OCI-LY3 (cell line): ENCODE measurements around the gene ENOX2.
"Not testable (repeated sequence)": the region's sequence is repeated elsewhere in the genome, so short reads cannot be mapped to it uniquely, and the experiment has no call there.

Experiments
- H2AFZ ChIP-seq: fragments of 200-600, 300-600 bp; shearing (Covaris generic); 2 replicates; pipeline ENCODE4 v1.6.0; 2014; ENCODE audit warnings: antibody characterized with exemption, low read depth, low read length
- H3K27ac ChIP-seq: fragments of 200-600, 300-600 bp; sonication (generic); 2 replicates; pipeline ENCODE4 v1.5.1; 2014; ENCODE audit warnings: mild to moderate bottlenecking, low read length, moderate library complexity, mixed read lengths
- H3K27me3 ChIP-seq: fragments of 200-600, 300-600 bp; sonication (generic); 2 replicates; pipeline ENCODE4 v1.6.1; 2014; ENCODE audit warnings: low read depth, low read length, mixed read lengths
- H3K36me3 ChIP-seq: fragments of 200-600, 300-600 bp; sonication (generic); replicated peaks from 2 replicates; pipeline ENCODE3; 2014; ENCODE audit warnings: low read depth, low read length, mixed read lengths
- H3K4me1 ChIP-seq: fragments of 300-600, 200-600 bp; sonication (generic); 2 replicates; pipeline ENCODE4 v1.6.1; 2014; ENCODE audit warnings: low read length, mixed read lengths
- H3K4me2 ChIP-seq: fragments of 200-600, 300-600 bp; sonication (generic); 2 replicates; pipeline ENCODE4 v1.6.1; 2014; ENCODE audit warnings: low read length, mixed read lengths
- H3K4me3 ChIP-seq: fragments of 300-600, 200-600 bp; sonication (generic); 2 replicates; pipeline ENCODE4 v1.5.1; 2014; ENCODE audit warnings: antibody characterized with exemption, mild to moderate bottlenecking, low read length, moderate library complexity
- H3K79me2 ChIP-seq: fragments of 300-600, 200-600 bp; shearing (Covaris generic); 2 replicates; pipeline ENCODE4 v1.6.1; 2014; ENCODE audit warnings: mild to moderate bottlenecking, low read length, mixed read lengths
- H3K9ac ChIP-seq: fragments of 300-600, 200-600 bp; shearing (Covaris generic); 2 replicates; pipeline ENCODE4 v1.6.0; 2014; ENCODE audit warnings: mild to moderate bottlenecking, low read length, moderate library complexity
- H3K9me3 ChIP-seq: fragments of 200-600, 300-600 bp; shearing (Covaris generic); 2 replicates; pipeline ENCODE4 v1.6.1; 2014; ENCODE audit warnings: low read length, mixed read lengths; ENCODE audit not compliant: insufficient read depth
- H4K20me1 ChIP-seq: fragments of 200-600, 300-600 bp; sonication (generic); 2 replicates; pipeline ENCODE4 v1.6.1; 2016; ENCODE audit warnings: low read length, mixed read lengths; ENCODE audit not compliant: insufficient read depth
- EZH2phosphoT487 ChIP-seq: fragments of 200-600 bp; shearing (Covaris generic); IDR thresholded peaks from 2 replicates; pipeline ENCODE4 v1.6.1; 2018; ENCODE audit warnings: antibody characterized with exemption, mixed run types, low read depth
- TF ChIP-seq, protein P1 (sequence below): fragments of 200-600, 300-600 bp; sonication (generic); IDR thresholded peaks from 2 replicates; pipeline ENCODE4 v1.5.1; 2014; ENCODE audit warnings: antibody characterized with exemption, low read length, low read depth

Gene ENOX2

DNA sequence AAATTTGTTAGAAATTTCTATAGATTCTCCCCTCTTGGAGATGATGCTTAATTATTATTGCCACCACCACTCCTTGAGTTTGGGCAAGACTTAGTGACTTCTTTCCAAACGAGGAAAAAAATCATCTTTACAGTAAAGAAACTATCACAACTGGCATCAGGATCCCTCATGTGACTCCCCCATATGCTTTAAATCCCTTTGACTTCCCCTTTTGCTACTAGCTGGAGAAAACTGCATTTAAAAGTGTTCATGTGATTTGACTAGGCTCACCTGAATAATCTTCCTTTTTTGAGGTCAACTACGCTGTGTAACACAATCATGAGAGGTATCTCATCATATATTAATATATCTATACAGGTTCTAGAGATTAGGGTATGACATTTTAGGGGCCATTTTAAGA is 30.3 kb upstream of the ENOX2 start:
- TF ChIP-seq, protein P1, sequence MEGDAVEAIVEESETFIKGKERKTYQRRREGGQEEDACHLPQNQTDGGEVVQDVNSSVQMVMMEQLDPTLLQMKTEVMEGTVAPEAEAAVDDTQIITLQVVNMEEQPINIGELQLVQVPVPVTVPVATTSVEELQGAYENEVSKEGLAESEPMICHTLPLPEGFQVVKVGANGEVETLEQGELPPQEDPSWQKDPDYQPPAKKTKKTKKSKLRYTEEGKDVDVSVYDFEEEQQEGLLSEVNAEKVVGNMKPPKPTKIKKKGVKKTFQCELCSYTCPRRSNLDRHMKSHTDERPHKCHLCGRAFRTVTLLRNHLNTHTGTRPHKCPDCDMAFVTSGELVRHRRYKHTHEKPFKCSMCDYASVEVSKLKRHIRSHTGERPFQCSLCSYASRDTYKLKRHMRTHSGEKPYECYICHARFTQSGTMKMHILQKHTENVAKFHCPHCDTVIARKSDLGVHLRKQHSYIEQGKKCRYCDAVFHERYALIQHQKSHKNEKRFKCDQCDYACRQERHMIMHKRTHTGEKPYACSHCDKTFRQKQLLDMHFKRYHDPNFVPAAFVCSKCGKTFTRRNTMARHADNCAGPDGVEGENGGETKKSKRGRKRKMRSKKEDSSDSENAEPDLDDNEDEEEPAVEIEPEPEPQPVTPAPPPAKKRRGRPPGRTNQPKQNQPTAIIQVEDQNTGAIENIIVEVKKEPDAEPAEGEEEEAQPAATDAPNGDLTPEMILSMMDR = no peak
- no peak for TF ChIP-seq EZH2phosphoT487
- H3K4me3 ChIP-seq = no peak overlapping the region

DNA sequence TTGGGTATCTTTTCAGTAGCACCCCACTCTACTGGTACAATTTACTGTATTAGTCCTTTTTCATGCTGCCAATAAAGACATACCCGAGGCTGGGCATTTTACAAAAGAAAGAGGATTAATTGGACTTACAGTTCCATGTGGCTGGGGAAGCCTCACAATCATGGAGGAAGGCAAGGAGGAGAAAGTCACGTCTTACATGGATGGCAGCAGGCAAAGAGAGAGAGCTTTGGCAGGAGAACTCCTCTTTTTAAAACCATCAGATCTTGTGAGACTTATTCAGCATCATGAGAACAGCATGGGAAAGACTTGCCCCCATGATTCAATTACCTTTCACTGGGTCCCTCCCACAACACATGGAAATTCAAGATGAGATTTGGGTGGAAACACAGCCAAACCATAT is 17.4 kb upstream of the ENOX2 start:
- not testable (repeated sequence) for H3K4me2 ChIP-seq, H3K27me3 ChIP-seq, H3K9me3 ChIP-seq, H3K27ac ChIP-seq, H3K4me3 ChIP-seq, H3K9ac ChIP-seq, H3K36me3 ChIP-seq, H3K79me2 ChIP-seq, H2AFZ ChIP-seq, H4K20me1 ChIP-seq, H3K4me1 ChIP-seq

More for the DNA sequence above, 30.3 kb upstream of the ENOX2 start:
- Histone ChIP-seq H3K27ac (no peak overlapping the region), H3K36me3 (no peaks in the 10 kb centered on the region), H3K27me3 (no peaks in the 10 kb centered on the region), H3K4me2 (no peak overlapping the region), H2AFZ (no peak overlapping the region), H4K20me1 (no peaks in the 10 kb centered on the region), H3K79me2 (no peaks in the 10 kb centered on the region), H3K4me1 (no peaks in the 10 kb centered on the region), H3K9ac (no peak overlapping the region), H3K9me3 (no peaks in the 10 kb centered on the region)

DNA sequence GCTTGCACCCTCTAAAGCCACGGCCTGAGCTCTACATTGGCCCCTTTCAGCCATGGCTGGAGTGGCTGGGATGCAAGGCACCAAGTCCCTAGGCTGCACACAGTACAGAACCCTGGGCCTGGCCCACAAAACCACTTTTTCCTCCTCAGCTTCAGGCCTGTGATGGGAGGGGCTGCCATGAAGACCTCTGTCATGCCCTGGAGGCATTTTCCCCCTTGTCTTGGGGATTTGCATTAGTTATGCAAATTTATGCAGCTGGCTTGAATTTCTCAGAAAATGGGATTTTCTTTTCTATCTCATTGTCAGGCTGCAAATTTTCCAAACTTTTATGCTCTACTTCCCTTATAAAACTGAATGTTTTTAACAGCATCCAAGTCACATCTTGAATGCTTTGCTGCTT is 16.7 kb upstream of the ENOX2 start:
- H4K20me1 ChIP-seq, H2AFZ ChIP-seq, H3K27me3 ChIP-seq, H3K9me3 ChIP-seq, H3K79me2 ChIP-seq, H3K27ac ChIP-seq, H3K4me2 ChIP-seq, H3K9ac ChIP-seq, H3K36me3 ChIP-seq, H3K4me3 ChIP-seq, H3K4me1 ChIP-seq: not testable (repeated sequence)

- H3K36me3 ChIP-seq, H3K79me2 ChIP-seq, H3K9ac ChIP-seq, H3K4me2 ChIP-seq, H3K4me1 ChIP-seq, H2AFZ ChIP-seq, H3K4me3 ChIP-seq, H4K20me1 ChIP-seq, H3K9me3 ChIP-seq, H3K27ac ChIP-seq, H3K27me3 ChIP-seq: not testable (repeated sequence)
Observed at GRCh38 chrX:130918498-130918897, 15.5 kb upstream of the ENOX2 start.

DNA sequence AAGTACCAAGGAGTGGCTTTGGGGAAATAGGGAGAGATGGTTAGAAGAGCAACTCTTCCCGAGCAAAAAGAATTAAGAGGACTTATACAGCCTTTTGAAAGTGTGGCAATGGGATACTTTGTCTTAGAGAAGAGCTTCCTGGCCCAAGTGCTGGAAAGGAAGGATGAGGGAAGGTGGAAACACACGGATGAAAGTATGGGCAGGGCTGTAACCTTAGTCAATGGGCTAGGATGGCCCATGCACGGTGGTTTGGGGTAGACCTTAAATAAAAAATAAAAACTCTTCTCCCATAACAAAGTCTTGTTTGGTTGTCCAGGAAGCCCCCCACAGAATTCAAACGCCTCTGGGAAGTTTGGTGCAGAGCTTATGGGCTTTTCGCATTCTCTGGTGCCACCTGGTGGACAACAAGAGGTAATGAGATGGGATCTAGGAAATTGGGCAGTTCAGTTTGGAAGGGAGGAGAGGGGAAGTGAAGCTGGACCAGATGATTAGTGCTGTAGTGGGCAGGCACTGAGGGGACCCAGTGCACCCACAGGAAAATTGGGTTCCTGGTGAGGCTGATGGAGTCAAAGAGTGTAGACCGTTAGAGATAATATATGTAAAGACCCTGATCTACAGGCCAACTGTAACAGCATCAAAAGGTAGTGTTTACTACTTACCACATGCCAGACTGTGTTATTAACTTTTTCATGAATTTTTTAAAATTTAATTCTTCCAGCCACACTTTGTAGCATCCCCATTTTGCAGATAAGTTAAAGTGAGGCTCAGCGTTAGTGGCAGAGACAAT is 13.8 kb upstream of the ENOX2 start:
- Histone ChIP-seq H3K4me1 (0 out of 2 replicates have a peak, but pooled peaks cover 5% of the 10 kb centered on the region), H3K9ac (no peak overlapping the region), H3K79me2 (no peaks in the 10 kb centered on the region), H3K9me3 (no peaks in the 10 kb centered on the region), H3K4me3 (peak overlapping the region; percentile 31; the same call in 1 of the 2 replicates), H2AFZ (peak overlapping the region; percentile 74; the same call in 1 of the 2 replicates), H3K27me3 (no peaks in the 10 kb centered on the region), H4K20me1 (no peaks in the 10 kb centered on the region), H3K27ac (no peak overlapping the region), H3K36me3 (no peaks in the 10 kb centered on the region), H3K4me2 (peak overlapping the region; percentile 48)
- TF ChIP-seq, protein P1 = peak; percentile 79
- TF ChIP-seq EZH2phosphoT487 = no peak
